Left lung (tissue), 10 donors: ENCODE data around the gene PDCD1LG2. TPM values are rescaled to one million over a fixed set of nuclear protein-coding genes. Genes with fewer than 3 reads are reported as not detected.

Source experiments
- ATAC-seq: fragments of 200-7000 bp; cut with Tn5 transposase; one replicate; pipeline ENCODE4 v1.9.1; 2020; ENCODE audit warnings: moderate library complexity
- DNase-seq, 4 donors: peaks; one replicate each; pipeline ENCODE4 v3.0.0-alpha.2; 2013 to 2020
- H3K27ac ChIP-seq, 2 donors: fragments of 200-600 bp; sonication (generic) in 1 of 2; one replicate each; pipeline versions ENCODE4 v1.5.0 to v1.8.0; 2020 to 2021
- H3K27me3 ChIP-seq, 2 donors: fragments of 200-600 bp; sonication (generic) in 1 of 2; one replicate each; pipeline versions ENCODE4 v1.5.0 to v1.8.0; 2020 to 2021
- H3K36me3 ChIP-seq, 2 donors: fragments of 200-600 bp; sonication (generic) in 1 of 2; one replicate each; pipeline versions ENCODE4 v1.5.0 to v1.8.0; 2020 to 2021
- H3K4me1 ChIP-seq, 2 donors: fragments of 200-600 bp; one replicate each; pipeline ENCODE4 v1.8.0; 2021
- H3K4me3 ChIP-seq, 2 donors: fragments of 200-600 bp; sonication (generic) in 1 of 2; one replicate each; pipeline versions ENCODE4 v1.5.0 to v1.8.0; 2020 to 2021; ENCODE audit warnings: mild to moderate bottlenecking in 1 of 2
- H3K9me3 ChIP-seq, 2 donors: fragments of 200-600 bp; sonication (generic) in 1 of 2; one replicate each; pipeline versions ENCODE4 v1.5.0 to v1.8.0; 2020 to 2021
- intact Hi-C, 2 donors: fragments of 100-400 bp; cut with DNase I; formaldehyde crosslinking; loops; one replicate each; pipeline versions ENCODE4 v1.11.2 to v1.14.2; 2022
- polyA plus RNA-seq, 6 donors: library from polyadenylated mRNA; unstranded; fragments of 120-200 nt; gene quantifications; one replicate each; pipeline ENCODE4 v1.2.1, GENCODE V29; 2013; ENCODE audit not compliant: insufficient read length in 6 of 6
- total RNA-seq, 2 donors: library from RNA; stranded (reverse); fragmentation: NEBNext Ultra II Directional; extraction: Animal tissue kit (Norgen Biotek cat#: 25700); gene quantifications; one replicate each; pipeline ENCODE4 v1.2.1, GENCODE V29; 2021
- TF ChIP-seq, protein P1 (sequence below), 2 donors: fragments of 200-600 bp; sonication (generic) in 1 of 2; IDR thresholded peaks; one replicate each; pipeline versions ENCODE4 v1.5.0 to v1.8.0; 2021; ENCODE audit warnings: antibody characterized with exemption in 2 of 2
- donor health status: DM: no; HTN: yes; CAD: no.
- donor health status: DM: no; HTN: no; CAD: no.

The PDCD1LG2 gene
- total and polyA plus RNA-seq, 8 donors = 0.10 to 4.2 (median 0.21) TPM

DNA sequence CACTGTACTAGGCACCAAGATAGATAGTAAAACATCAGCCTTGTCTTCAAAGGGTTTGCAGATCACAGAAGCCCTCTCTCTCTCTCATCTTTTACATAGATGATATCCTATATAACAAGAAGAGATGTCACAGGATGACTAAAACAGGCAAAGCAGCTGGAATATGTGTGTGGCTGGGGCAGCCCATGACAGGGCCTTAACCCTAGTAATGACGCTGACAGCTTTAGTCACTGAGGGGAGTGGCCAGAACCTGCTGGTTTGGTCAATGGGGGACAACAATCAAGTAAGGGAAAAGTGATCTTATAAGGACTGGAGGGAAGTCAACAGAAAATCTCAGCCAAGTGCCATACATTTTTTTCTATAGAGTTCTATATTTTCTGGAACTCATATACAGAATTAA, 76.7 kb downstream of the PDCD1LG2 start:
- TF ChIP-seq, protein P1, sequence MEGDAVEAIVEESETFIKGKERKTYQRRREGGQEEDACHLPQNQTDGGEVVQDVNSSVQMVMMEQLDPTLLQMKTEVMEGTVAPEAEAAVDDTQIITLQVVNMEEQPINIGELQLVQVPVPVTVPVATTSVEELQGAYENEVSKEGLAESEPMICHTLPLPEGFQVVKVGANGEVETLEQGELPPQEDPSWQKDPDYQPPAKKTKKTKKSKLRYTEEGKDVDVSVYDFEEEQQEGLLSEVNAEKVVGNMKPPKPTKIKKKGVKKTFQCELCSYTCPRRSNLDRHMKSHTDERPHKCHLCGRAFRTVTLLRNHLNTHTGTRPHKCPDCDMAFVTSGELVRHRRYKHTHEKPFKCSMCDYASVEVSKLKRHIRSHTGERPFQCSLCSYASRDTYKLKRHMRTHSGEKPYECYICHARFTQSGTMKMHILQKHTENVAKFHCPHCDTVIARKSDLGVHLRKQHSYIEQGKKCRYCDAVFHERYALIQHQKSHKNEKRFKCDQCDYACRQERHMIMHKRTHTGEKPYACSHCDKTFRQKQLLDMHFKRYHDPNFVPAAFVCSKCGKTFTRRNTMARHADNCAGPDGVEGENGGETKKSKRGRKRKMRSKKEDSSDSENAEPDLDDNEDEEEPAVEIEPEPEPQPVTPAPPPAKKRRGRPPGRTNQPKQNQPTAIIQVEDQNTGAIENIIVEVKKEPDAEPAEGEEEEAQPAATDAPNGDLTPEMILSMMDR (IDR thresholded peaks at IDR 0.05) = no peak
- intact Hi-C loops = no loop called here
- Histone ChIP-seq H3K27ac (peak overlapping the region in 1 of 2 donors; percentile 9), H3K4me3 (no peak overlapping the region), H3K27me3 (no peaks in the 10 kb centered on the region), H3K36me3 (no peaks in the 10 kb centered on the region), H3K9me3 (no peaks in the 10 kb centered on the region), H3K4me1 (peaks cover 0 to 19% of the 10 kb centered on the region in 2 donors)
- DNase-seq (no peak), ATAC-seq (no peak)

GRCh38 chr9:5592231-5592630, 81.9 kb downstream of the PDCD1LG2 start:
- Histone ChIP-seq H3K27ac (no peak overlapping the region), H3K9me3 (no peaks in the 10 kb centered on the region), H3K36me3 (no peaks in the 10 kb centered on the region), H3K4me3 (no peak overlapping the region), H3K27me3 (no peaks in the 10 kb centered on the region), H3K4me1 (peaks cover 0 to 16% of the 10 kb centered on the region in 2 donors)
- ATAC-seq (no peak), DNase-seq (no peak)
- intact Hi-C loops = loop anchor here in 1 of 2 donors (5.0 to 10.0 kb wide), 2 partner anchors 140 to 407 kb away; partner anchors contain the start of genes CD274 and INSL6
- TF ChIP-seq, protein P1 (IDR thresholded peaks at IDR 0.05) = no peak

DNA sequence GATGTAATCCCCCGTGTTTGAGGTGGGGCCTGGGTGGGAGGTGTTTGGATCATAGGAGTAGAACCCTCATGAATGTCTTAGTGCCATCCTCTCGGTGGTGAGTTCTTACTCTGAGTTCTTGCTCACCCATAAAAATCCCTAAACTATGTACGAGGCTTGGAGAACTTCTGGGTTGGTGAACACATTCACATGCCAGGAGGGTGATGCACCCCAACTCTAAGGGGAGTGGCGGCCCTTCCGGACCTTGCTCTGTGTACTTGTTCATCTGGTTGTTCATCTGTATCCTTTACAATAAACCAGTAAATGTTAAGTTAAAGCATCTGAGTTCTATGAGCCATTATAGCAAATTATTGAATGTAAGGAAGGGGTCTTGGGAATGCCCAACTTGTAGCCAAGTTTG, 82.6 kb downstream of the PDCD1LG2 start:
- Histone ChIP-seq H3K9me3 (no peaks in the 10 kb centered on the region), H3K36me3 (no peaks in the 10 kb centered on the region), H3K27me3 (no peaks in the 10 kb centered on the region), H3K4me3 (no peak overlapping the region), H3K4me1 (peaks cover 0 to 16% of the 10 kb centered on the region in 2 donors), H3K27ac (no peak overlapping the region)
- DNase-seq = no peak
- TF ChIP-seq, protein P1 (IDR thresholded peaks at IDR 0.05) = no peak
- intact Hi-C loops = loop anchor here in 1 of 2 donors (5.0 to 10.0 kb wide), 2 partner anchors 141 to 408 kb away; partner anchors contain the start of genes CD274 and INSL6
- ATAC-seq = no peak

- intact Hi-C loops = loop anchor here in 1 of 2 donors (5.0 to 10.0 kb wide), 2 partner anchors 142 to 409 kb away; partner anchors contain the start of genes CD274 and INSL6
- no peaks in the 10 kb centered on the region for H3K27me3 ChIP-seq
- H3K27ac ChIP-seq = no peak overlapping the region
- ATAC-seq = no peak
- peaks cover 0 to 20% of the 10 kb centered on the region in 2 donors for H3K4me1 ChIP-seq
- TF ChIP-seq, protein P1 (IDR thresholded peaks at IDR 0.05) = no peak
- no peak overlapping the region for H3K4me3 ChIP-seq
- no peaks in the 10 kb centered on the region for H3K9me3 ChIP-seq
- no peak for DNase-seq
- no peaks in the 10 kb centered on the region for H3K36me3 ChIP-seq
Measured at GRCh38 chr9:5593904-5594303, 83.6 kb downstream of the PDCD1LG2 start.

GRCh38 chr9:5596173-5596572, 85.8 kb downstream of the PDCD1LG2 start:
- Histone ChIP-seq H3K9me3 (no peaks in the 10 kb centered on the region), H3K4me3 (no peak overlapping the region), H3K27me3 (no peaks in the 10 kb centered on the region), H3K36me3 (no peaks in the 10 kb centered on the region), H3K4me1 (peaks cover 5 to 16% of the 10 kb centered on the region in 2 donors), H3K27ac (no peak overlapping the region)
- intact Hi-C loops = loop anchor here in 1 of 2 donors (10.0 kb wide), 1 partner anchor 411 kb away; the partner anchor contains the start of gene INSL6
- TF ChIP-seq, protein P1 (IDR thresholded peaks at IDR 0.05) = no peak
- no peak for ATAC-seq
- DNase-seq = no peak
